PC-3 (cell line): ENCODE data around the gene ZNF45. TPM values are rescaled to one million over a fixed set of nuclear protein-coding genes. Genes with fewer than 3 reads are reported as not detected.
"Not testable (repeated sequence)": the region's sequence is repeated elsewhere in the genome, so short reads cannot be mapped to it uniquely, and the experiment has no call there.

Source experiments
- ATAC-seq: fragments of 200-7000 bp; cut with Tn5 transposase; 2 replicates; pipeline ENCODE4 v1.9.1; 2020; ENCODE audit warnings: mild to moderate bottlenecking, moderate library complexity
- BruUV-seq: library from RNA; stranded (reverse); fragments of 400-500 nt; replicated peaks from 2 replicates; lab custom pipeline; 2021; lab: Mats Ljungman, UMichigan
- CTCF ChIA-PET: fragments of 300-600 bp; sonication (Branson Sonifier 250); formaldehyde crosslinking; loops from one replicate; lab custom pipeline; 2022; ENCODE audit warnings: antibody characterized with exemption; lab: Charles Lee
- POLR2A ChIA-PET: fragments of 300-600 bp; sonication (Branson Sonifier 250); formaldehyde crosslinking; loops from one replicate; lab custom pipeline; 2022; ENCODE audit warnings: antibody characterized with exemption; ENCODE audit not compliant: unreplicated experiment; lab: Charles Lee
- DNase-seq: peaks from one replicate; pipeline ENCODE4 v3.0.0-alpha.2; 2015
- H2AFZ ChIP-seq: fragments of 300-600 bp; sonication (generic); 2 replicates; pipeline ENCODE4 v1.6.0; 2016; ENCODE audit warnings: antibody characterized with exemption, low read length
- H3F3A ChIP-seq: fragments of 300-600 bp; sonication (generic); one replicate; pipeline ENCODE4 v1.6.0; 2017; ENCODE audit warnings: antibody characterized with exemption, low read length, control low read depth, mild to moderate bottlenecking; ENCODE audit not compliant: unreplicated experiment
- H3K27ac ChIP-seq: fragments of 300-600 bp; sonication (generic); 2 replicates; pipeline ENCODE4 v1.5.1; 2016; ENCODE audit warnings: mild to moderate bottlenecking, low read length
- H3K27me3 ChIP-seq: fragments of 300-600 bp; sonication (generic); 2 replicates; pipeline ENCODE4 v1.6.1; 2016; ENCODE audit warnings: low read length, mixed read lengths
- H3K36me3 ChIP-seq: fragments of 300-600 bp; sonication (generic); 2 replicates; pipeline ENCODE4 v1.6.1; 2016; ENCODE audit warnings: low read depth, mixed run types, low read length, mixed read lengths
- H3K4me1 ChIP-seq: fragments of 300-600 bp; sonication (generic); 2 replicates; pipeline ENCODE4 v1.5.1; 2016; ENCODE audit warnings: low read length; ENCODE audit not compliant: insufficient read depth
- H3K4me2 ChIP-seq: fragments of 300-600 bp; sonication (generic); 2 replicates; pipeline ENCODE4 v1.6.0; 2016; ENCODE audit warnings: low read length
- H3K4me3 ChIP-seq: fragments of 300-600 bp; sonication (generic); 2 replicates; pipeline ENCODE4 v1.5.1; 2016; ENCODE audit warnings: mild to moderate bottlenecking, low read length, mixed read lengths
- H3K79me2 ChIP-seq: fragments of 300-600 bp; sonication (generic); 2 replicates; pipeline ENCODE4 v1.6.1; 2017; ENCODE audit warnings: low read length, mixed read lengths
- H3K9ac ChIP-seq: fragments of 300-600 bp; sonication (generic); 2 replicates; pipeline ENCODE4 v1.6.0; 2016; ENCODE audit warnings: mild to moderate bottlenecking, low read length
- H3K9me2 ChIP-seq: fragments of 300-600 bp; sonication (generic); replicated peaks from 2 replicates; pipeline ENCODE4 v1.6.1; 2016; ENCODE audit warnings: mixed run types, low read length, mixed read lengths
- H3K9me3 ChIP-seq: fragments of 300-600 bp; sonication (generic); 2 replicates; pipeline ENCODE4 v1.6.1; 2016; ENCODE audit warnings: low read length, mixed read lengths
- H4K20me1 ChIP-seq: fragments of 300-600 bp; sonication (generic); 2 replicates; pipeline ENCODE4 v1.6.1; 2016; ENCODE audit warnings: low read length, mixed read lengths
- CTCF ChIP-seq: fragments of 300-600 bp; sonication (generic); conservative IDR thresholded peaks from 2 replicates; pipeline ENCODE4 v1.5.1; 2017; ENCODE audit warnings: antibody characterized with exemption, low read depth, mild to moderate bottlenecking, low read length
- EZH2 ChIP-seq: fragments of 300-600 bp; sonication (generic); IDR thresholded peaks from one replicate; pipeline ENCODE4 v1.6.1; 2017; ENCODE audit warnings: antibody characterized with exemption, mild to moderate bottlenecking, low read length; ENCODE audit not compliant: unreplicated experiment
- EZH2phosphoT487 ChIP-seq: fragments of 300-600 bp; sonication (generic); IDR thresholded peaks from 2 replicates; pipeline ENCODE4 v1.6.1; 2018; ENCODE audit warnings: mild to moderate bottlenecking, antibody characterized with exemption, low read length, borderline replicate concordance
- intact Hi-C: fragments of 100-400 bp; cut with micrococcal nuclease; formaldehyde crosslinking; loops from 2 replicates; pipeline ENCODE4 v1.9.0; 2023
- total RNA-seq: library from RNA; depleted of rRNA; stranded (reverse); fragments of >200 nt; gene quantifications from 2 replicates; pipeline ENCODE4 v1.2.3, GENCODE V29; 2014

Gene ZNF45
- total RNA-seq, 1 experiment from 2014 or later, result 5.8 TPM

GRCh38 chr19:43956827-43957226 is 21.7 kb upstream of the ZNF45 start:
- intact Hi-C loops, result loop anchor here (10.0 kb wide), 1 partner anchor 138 kb away; the partner anchor contains the start of gene ZNF224
- no TSS peak for BruUV-seq
- POLR2A ChIA-PET, result no interaction called here

GRCh38 chr19:43950834-43951645 is 16.0 kb upstream of the ZNF45 start, which contains the start of gene ZNF221:
ZNF221 (plus strand) TSS chr19:43951228; CDS start chr19:43962727, 11,499 bp downstream.
- POLR2A ChIA-PET, result interaction anchor here (0.7 kb wide), 1 partner anchor 191 kb away, joined by 4 read pairs; no protein-coding TSS in a partner anchor
- Histone ChIP-seq H3K4me3 (peak within 1 kb of the TSS; percentile 85), H3F3A (no peaks in the 10 kb centered on the region), H2AFZ (peak within 1 kb of the TSS; percentile 96), H3K27me3 (no peaks in the 10 kb centered on the region), H3K27ac (no peak within 1 kb of the TSS), H3K36me3 (no peaks in the 10 kb centered on the region), H3K9me3 (no peaks in the 10 kb centered on the region), H3K4me2 (peak within 1 kb of the TSS; percentile 97), H4K20me1 (no peaks in the 10 kb centered on the region), H3K9me2 (no peaks in the 10 kb centered on the region), H3K4me1 (no peaks in the 10 kb centered on the region), H3K79me2 (no peaks in the 10 kb centered on the region), H3K9ac (peak within 1 kb of the TSS; percentile 61)
- DNase-seq (peak; percentile 93), ATAC-seq (peak; percentile 96)
- TSS peak; percentile 82 for BruUV-seq
- CTCF ChIA-PET, result interaction anchor here (1.0 kb wide), 1 partner anchor 16 kb away, joined by 4 read pairs; the partner anchor contains the start of gene ZNF45
- TF ChIP-seq CTCF (peak; percentile 53), EZH2phosphoT487 (no peak)
- intact Hi-C loops, result loop anchor here (2.0 to 10.0 kb wide), 2 partner anchors 16 to 144 kb away; partner anchors contain the start of genes ZNF224 and ZNF45

More at GRCh38 chr19:43956827-43957226, 21.7 kb upstream of the ZNF45 start:
- Histone ChIP-seq H4K20me1 (no peaks in the 10 kb centered on the region), H2AFZ (no peak overlapping the region), H3K4me1 (no peaks in the 10 kb centered on the region), H3F3A (no peaks in the 10 kb centered on the region), H3K4me2 (no peak overlapping the region), H3K9me3 (no peaks in the 10 kb centered on the region), H3K27ac (no peak overlapping the region), H3K9me2 (no peaks in the 10 kb centered on the region), H3K4me3 (no peak overlapping the region), H3K79me2 (no peaks in the 10 kb centered on the region), H3K9ac (no peak overlapping the region), H3K27me3 (no peaks in the 10 kb centered on the region), H3K36me3 (no peaks in the 10 kb centered on the region)
- TF ChIP-seq CTCF (no peak), EZH2 (no peak), EZH2phosphoT487 (no peak)
- ATAC-seq, result no peak
- CTCF ChIA-PET, result no interaction called here
- DNase-seq, result no peak

- H3K27me3 ChIP-seq, BruUV-seq, POLR2A ChIA-PET, DNase-seq, H3K27ac ChIP-seq, H3K4me3 ChIP-seq, H3K36me3 ChIP-seq, H3K4me2 ChIP-seq, ATAC-seq, H2AFZ ChIP-seq, H3F3A ChIP-seq, H3K9ac ChIP-seq, H3K79me2 ChIP-seq, H3K9me2 ChIP-seq, CTCF ChIA-PET, H3K4me1 ChIP-seq, H3K9me3 ChIP-seq, H4K20me1 ChIP-seq: not testable (repeated sequence)
- intact Hi-C loops, result loop anchor here (2.0 to 10.0 kb wide), 2 partner anchors 15 to 145 kb away; partner anchors contain the start of genes ZNF224 and ZNF45
Observed at GRCh38 chr19:43949803-43950202, 14.7 kb upstream of the ZNF45 start.

GRCh38 chr19:43947412-43947811 is 12.3 kb upstream of the ZNF45 start:
- H3K27me3 ChIP-seq, H3K79me2 ChIP-seq, intact Hi-C loops, H3K9me3 ChIP-seq, POLR2A ChIA-PET, H2AFZ ChIP-seq, H3K9ac ChIP-seq, H3K4me1 ChIP-seq, BruUV-seq, H3K4me3 ChIP-seq, DNase-seq, H3K36me3 ChIP-seq, H3K9me2 ChIP-seq, H3F3A ChIP-seq, ATAC-seq, H4K20me1 ChIP-seq, CTCF ChIA-PET, H3K4me2 ChIP-seq, H3K27ac ChIP-seq: not testable (repeated sequence)
